Measurements from ENCODE around the gene GABPB2. TPM values are rescaled to one million over a fixed set of nuclear protein-coding genes. Genes with fewer than 3 reads are reported as not detected.

Gene GABPB2
- total and polyA plus RNA-seq, 2 of the 13 experiments (the other 11 are each of a cell fraction or from before 2014, with no cell fraction given), result 0.09 TPM; not detected in 1

DNA sequence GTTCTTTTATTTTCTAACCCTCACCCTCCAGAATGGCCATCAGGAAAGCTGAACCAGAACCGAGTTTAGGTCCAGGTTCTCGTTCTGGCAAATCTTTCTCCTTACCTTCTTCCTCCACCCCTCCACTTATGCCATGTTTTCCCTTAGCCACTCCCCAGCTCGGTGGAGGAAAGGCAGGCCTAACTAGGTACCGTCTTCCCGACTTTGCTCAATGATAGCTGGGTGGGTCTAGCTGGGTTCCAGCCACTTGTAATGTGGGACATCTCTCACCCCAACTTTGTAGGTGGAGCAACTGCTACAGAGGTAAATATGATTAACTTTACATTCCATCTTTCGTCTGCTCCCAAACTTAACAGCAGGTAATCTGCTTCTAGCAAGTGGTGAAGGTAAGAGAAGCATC, 33.5 kb upstream of the GABPB2 start:
- TF ChIP-seq, protein P1, sequence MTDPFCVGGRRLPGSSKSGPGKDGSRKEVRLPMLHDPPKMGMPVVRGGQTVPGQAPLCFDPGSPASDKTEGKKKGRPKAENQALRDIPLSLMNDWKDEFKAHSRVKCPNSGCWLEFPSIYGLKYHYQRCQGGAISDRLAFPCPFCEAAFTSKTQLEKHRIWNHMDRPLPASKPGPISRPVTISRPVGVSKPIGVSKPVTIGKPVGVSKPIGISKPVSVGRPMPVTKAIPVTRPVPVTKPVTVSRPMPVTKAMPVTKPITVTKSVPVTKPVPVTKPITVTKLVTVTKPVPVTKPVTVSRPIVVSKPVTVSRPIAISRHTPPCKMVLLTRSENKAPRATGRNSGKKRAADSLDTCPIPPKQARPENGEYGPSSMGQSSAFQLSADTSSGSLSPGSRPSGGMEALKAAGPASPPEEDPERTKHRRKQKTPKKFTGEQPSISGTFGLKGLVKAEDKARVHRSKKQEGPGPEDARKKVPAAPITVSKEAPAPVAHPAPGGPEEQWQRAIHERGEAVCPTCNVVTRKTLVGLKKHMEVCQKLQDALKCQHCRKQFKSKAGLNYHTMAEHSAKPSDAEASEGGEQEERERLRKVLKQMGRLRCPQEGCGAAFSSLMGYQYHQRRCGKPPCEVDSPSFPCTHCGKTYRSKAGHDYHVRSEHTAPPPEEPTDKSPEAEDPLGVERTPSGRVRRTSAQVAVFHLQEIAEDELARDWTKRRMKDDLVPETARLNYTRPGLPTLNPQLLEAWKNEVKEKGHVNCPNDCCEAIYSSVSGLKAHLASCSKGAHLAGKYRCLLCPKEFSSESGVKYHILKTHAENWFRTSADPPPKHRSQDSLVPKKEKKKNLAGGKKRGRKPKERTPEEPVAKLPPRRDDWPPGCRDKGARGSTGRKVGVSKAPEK (CRISPR knock-in tag; IDR thresholded peaks at IDR 0.05; ENCODE audit: borderline replicate concordance), result no peak
- TF ChIP-seq ZSCAN30 (CRISPR knock-in tag; IDR thresholded peaks at IDR 0.05), result no peak
- TF ChIP-seq MBD4 (IDR thresholded peaks at IDR 0.05; ENCODE audit: borderline replicate concordance, low read length), result no peak
- TF ChIP-seq CC2D1A (CRISPR knock-in tag; IDR thresholded peaks at IDR 0.05), result no peak
- no peak for TF ChIP-seq ZNF775 (CRISPR knock-in tag; IDR thresholded peaks at IDR 0.05; ENCODE audit: borderline replicate concordance)
- no peak for TF ChIP-seq TSC22D2 (CRISPR knock-in tag; IDR thresholded peaks at IDR 0.05; ENCODE audit: borderline replicate concordance)
- TF ChIP-seq PHF21A (CRISPR knock-in tag; IDR thresholded peaks at IDR 0.05), result no peak
- no peak for TF ChIP-seq POLR2G (IDR thresholded peaks at IDR 0.05; ENCODE audit: low read depth, low read length)
- no peak for TF ChIP-seq MEIS2 (CRISPR knock-in tag; IDR thresholded peaks at IDR 0.05)
- no peak for TF ChIP-seq HDAC1 (CRISPR knock-in tag; IDR thresholded peaks at IDR 0.05)
- TF ChIP-seq ZNF546 (CRISPR knock-in tag; conservative IDR thresholded peaks at IDR 0.05), result no peak
- TF ChIP-seq ZNF530 (CRISPR knock-in tag; IDR thresholded peaks at IDR 0.05; ENCODE audit: low read depth), result no peak
- TF ChIP-seq IKZF4 (CRISPR knock-in tag; IDR thresholded peaks at IDR 0.05; ENCODE audit: borderline replicate concordance, low read depth, not compliant biosample characterization), result no peak
- no peak for TF ChIP-seq MXI1 (IDR thresholded peaks at IDR 0.05; ENCODE audit: borderline replicate concordance, low read depth, low read length)
- in situ Hi-C loops (cut with HindIII; ENCODE audit: extremely low pct_ligation_motif_present, low pct_unique_long_range_greater_than_20kb) (no loop called here), intact Hi-C loops (cut with micrococcal nuclease; ENCODE audit: unreplicated experiment) (no loop called here)
- Histone ChIP-seq H3K9me3 (ENCODE audit: low read length) (no peaks in the 10 kb centered on the region), H3K4me3 (replicated peaks in 1 of 3; ENCODE audit: insufficient read depth in 1 of 3, low read depth in 2 of 3, low read length in 3 of 3) (no peak overlapping the region), H3K36me3 (replicated peaks in 1 of 2; ENCODE audit: control insufficient read depth in 1 of 2, insufficient read depth in 2 of 2, low read length in 2 of 2) (peaks cover 5 to 17% of the 10 kb centered on the region in 2 experiments; a peak in 3 of 5 replicates), H3K79me2 (ENCODE audit: insufficient read depth, low read length) (no peaks in the 10 kb centered on the region), H2AFZ (ENCODE audit: low read length) (no peak overlapping the region), H3K9ac (ENCODE audit: insufficient read depth, low read depth, low read length) (no peak overlapping the region), H4K20me1 (ENCODE audit: insufficient read depth, low read length) (no peaks in the 10 kb centered on the region), H3K4me2 (ENCODE audit: low read depth, low read length) (no peak overlapping the region), H3K27me3 (ENCODE audit: control insufficient read depth in 1 of 2, insufficient read depth in 2 of 2, low read length in 2 of 2) (no peaks in the 10 kb centered on the region), H3K27ac (ENCODE audit: extremely low read length, insufficient read depth, low read length) (no peak overlapping the region), H3K4me1 (ENCODE audit: insufficient read depth, low read length) (no peaks in the 10 kb centered on the region)
- no peak for ATAC-seq
- no peak for DNase-seq (ENCODE audit: low spot score)
- whole genome bisulfite sequencing (ENCODE audit: low lambda C conversion rate), result 75% methylated on average over 6 of the region's 6 CpGs
- ChIA-PET POLR2A (no interaction called here), CTCF (ENCODE audit: low intra/inter-chr PET ratio, low total read pairs) (no interaction called here)
- no peak for FAIRE-seq
- no TSS peak for BruUV-seq (replicated peaks)
